ENCODE data around the gene TSPAN5. TPM values are rescaled to one million over a fixed set of nuclear protein-coding genes. Genes with fewer than 3 reads are reported as not detected.

Gene TSPAN5
- total and polyA plus RNA-seq, 4 experiments from 2014 or later = 16.8 to 40.4 (median 25.7) TPM

DNA sequence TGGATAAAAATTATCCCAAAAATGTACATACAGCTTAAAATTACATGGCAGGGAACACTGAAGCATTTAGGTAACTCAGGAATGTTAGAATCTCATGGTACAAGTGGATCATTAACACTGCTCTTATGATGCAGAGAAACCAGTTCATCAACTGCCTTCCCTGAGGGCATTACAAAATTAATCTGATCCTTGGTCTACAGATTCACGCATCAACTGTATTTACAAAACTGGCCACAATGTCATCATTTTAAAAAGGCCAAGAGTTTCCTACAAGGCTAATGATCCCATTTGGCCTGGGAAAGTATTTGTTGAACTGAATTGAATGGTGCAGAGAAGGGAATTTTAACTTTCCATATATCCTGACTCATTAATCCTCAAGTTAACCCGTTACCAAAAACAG lies 84.6 kb downstream of the TSPAN5 start:
- Mint-ChIP-seq H3K27ac (peak overlapping the region in 1 of 7 donors; percentile 2), H3K4me1 (peaks cover 21 to 42% (median 30%) of the 10 kb centered on the region in 4 donors), H3K9me3 (no peaks in the 10 kb centered on the region), H3K4me3 (no peak overlapping the region), H3K27me3 (no peaks in the 10 kb centered on the region), H3K36me3 (peaks cover 17 to 23% of the 10 kb centered on the region in 2 donors)
- H3K9me3 ChIP-seq (ENCODE audit: control insufficient read depth in 1 of 2, low read length in 2 of 2) = no peaks in the 10 kb centered on the region
- no peaks in the 10 kb centered on the region for H3K36me3 ChIP-seq (ENCODE audit: insufficient read depth, low read length)
- H3K4me1 ChIP-seq (ENCODE audit: insufficient read depth, low read length) = peaks cover 5% of the 10 kb centered on the region
- ChIA-PET POLR2A (ENCODE audit: partially characterized antibody) (no interaction called here), CTCF (ENCODE audit: partially characterized antibody) (no interaction called here)
- DNase-seq = no peak
- no peak overlapping the region for H3K4me3 ChIP-seq (ENCODE audit: low read length in 2 of 2)
- H3K27me3 ChIP-seq (ENCODE audit: insufficient read depth, low read length) = no peaks in the 10 kb centered on the region
- H3K27ac ChIP-seq (ENCODE audit: low read depth, low read length) = no peak overlapping the region
- intact Hi-C loops (cut with micrococcal nuclease) = no loop called here

DNA sequence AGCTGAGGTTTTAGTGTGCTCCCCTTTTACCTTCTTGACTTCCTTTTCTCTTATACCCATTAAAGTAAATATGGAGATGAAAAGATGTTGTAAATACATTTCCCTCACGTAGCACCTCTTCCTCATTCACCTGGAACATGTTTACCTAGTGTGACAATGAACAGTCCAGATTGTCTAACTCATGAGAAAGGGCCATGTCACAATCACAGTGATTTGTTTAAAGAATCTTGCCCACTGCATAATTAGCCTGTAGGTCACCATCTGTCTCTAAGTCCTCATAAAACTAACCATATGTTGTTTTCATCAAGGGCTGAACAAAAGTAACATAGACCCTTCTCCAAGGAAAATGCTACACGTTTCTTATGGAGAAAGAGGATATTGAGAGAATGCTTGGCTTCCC lies 85.7 kb downstream of the TSPAN5 start:
- Mint-ChIP-seq H3K4me3 (no peak overlapping the region), H3K9me3 (no peaks in the 10 kb centered on the region), H3K4me1 (peaks cover 12 to 33% (median 25%) of the 10 kb centered on the region in 4 donors), H3K27ac (peak overlapping the region in 1 of 7 donors; percentile 28), H3K36me3 (peaks cover 17 to 23% of the 10 kb centered on the region in 2 donors), H3K27me3 (no peaks in the 10 kb centered on the region)
- ChIA-PET POLR2A (ENCODE audit: partially characterized antibody) (no interaction called here), CTCF (ENCODE audit: partially characterized antibody) (no interaction called here)
- no peak for DNase-seq
- Histone ChIP-seq H3K4me3 (ENCODE audit: low read length in 2 of 2) (no peak overlapping the region), H3K27ac (ENCODE audit: low read depth, low read length) (no peak overlapping the region), H3K9me3 (ENCODE audit: control insufficient read depth in 1 of 2, low read length in 2 of 2) (no peaks in the 10 kb centered on the region), H3K4me1 (ENCODE audit: insufficient read depth, low read length) (no peaks in the 10 kb centered on the region), H3K36me3 (ENCODE audit: insufficient read depth, low read length) (no peaks in the 10 kb centered on the region), H3K27me3 (ENCODE audit: insufficient read depth, low read length) (no peaks in the 10 kb centered on the region)
- intact Hi-C loops (cut with micrococcal nuclease) = no loop called here

DNA sequence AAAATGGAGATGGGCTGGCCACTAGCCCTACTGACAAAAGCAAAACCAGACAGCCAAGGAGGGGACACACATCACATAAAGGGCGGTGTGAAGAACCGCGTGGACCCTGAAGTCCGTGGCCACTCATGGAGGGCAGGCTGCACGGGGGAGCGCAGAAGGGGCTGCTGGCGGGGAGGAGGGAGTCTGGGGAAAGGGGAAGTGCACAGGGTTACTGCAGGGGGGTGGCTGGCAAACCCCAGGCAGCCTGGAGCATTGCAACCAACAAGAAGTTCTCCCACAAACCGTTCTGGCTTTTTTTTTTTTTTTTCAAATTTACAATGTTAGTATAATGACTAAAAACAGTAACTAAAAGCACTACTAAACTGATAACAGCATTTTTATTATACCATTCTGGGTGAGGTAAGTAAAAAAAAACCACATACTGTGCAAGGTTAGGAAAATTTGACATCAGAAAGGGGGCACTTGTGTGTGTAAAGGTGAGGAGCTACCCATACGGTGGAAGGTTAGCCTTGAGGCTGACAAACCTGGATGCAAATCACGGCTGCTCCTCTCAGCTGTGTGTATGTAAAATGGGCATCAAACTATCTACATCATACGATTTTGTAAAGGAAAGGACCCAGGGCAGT lies 87.1 kb downstream of the TSPAN5 start:
- POLR2A ChIA-PET (ENCODE audit: partially characterized antibody) = no interaction called here
- peaks cover 14 to 35% (median 23%) of the 10 kb centered on the region in 4 donors for H3K4me1 Mint-ChIP-seq

DNA sequence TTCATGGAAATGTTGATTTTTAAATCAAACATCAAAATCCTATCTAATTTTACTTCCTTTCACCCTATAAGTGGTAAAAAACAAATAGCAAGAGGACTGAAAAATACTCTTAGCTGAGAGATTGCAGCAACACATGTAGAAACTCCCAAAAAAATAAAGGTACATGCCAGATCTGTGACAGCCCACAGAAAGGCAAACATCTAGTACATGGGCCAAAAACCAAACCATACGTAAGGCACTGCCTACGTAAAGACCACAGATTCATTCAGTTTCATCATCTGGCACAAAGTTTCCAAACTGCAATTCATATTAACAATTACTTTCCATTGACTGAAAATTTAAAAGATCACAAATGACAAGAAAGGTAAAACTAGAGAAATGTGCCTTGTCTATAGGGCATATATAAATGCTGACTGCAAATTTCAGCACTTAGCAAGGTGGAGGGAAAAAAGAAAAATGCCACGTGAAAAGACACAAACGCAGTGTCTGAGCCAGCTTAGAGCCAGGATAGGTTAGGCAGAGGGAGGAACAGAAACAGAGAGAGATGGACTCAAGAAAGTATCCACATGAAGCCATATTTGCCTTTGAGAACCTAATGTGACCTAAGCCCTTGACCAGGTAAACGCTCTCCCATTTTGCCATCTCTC lies 88.1 kb downstream of the TSPAN5 start:
- Mint-ChIP-seq H3K36me3 (peaks cover 17 to 20% of the 10 kb centered on the region in 2 donors), H3K27me3 (no peaks in the 10 kb centered on the region), H3K9me3 (no peaks in the 10 kb centered on the region), H3K4me1 (peaks cover 18 to 40% (median 27%) of the 10 kb centered on the region in 4 donors), H3K4me3 (no peak overlapping the region), H3K27ac (peak overlapping the region in 2 of 7 donors; percentile 54 to 62)
- intact Hi-C loops (cut with micrococcal nuclease) = no loop called here
- Histone ChIP-seq H3K27me3 (ENCODE audit: insufficient read depth, low read length) (no peaks in the 10 kb centered on the region), H3K9me3 (ENCODE audit: control insufficient read depth in 1 of 2, low read length in 2 of 2) (no peaks in the 10 kb centered on the region), H3K36me3 (ENCODE audit: insufficient read depth, low read length) (no peaks in the 10 kb centered on the region), H3K4me3 (ENCODE audit: low read length in 2 of 2) (no peak overlapping the region), H3K4me1 (ENCODE audit: insufficient read depth, low read length) (no peaks in the 10 kb centered on the region), H3K27ac (ENCODE audit: low read depth, low read length) (no peak overlapping the region)
- ChIA-PET CTCF (ENCODE audit: partially characterized antibody) (no interaction called here), POLR2A (ENCODE audit: partially characterized antibody) (no interaction called here)
- no peak for DNase-seq

More for the DNA sequence above, 87.1 kb downstream of the TSPAN5 start:
- Histone ChIP-seq H3K36me3 (ENCODE audit: insufficient read depth, low read length) (no peaks in the 10 kb centered on the region), H3K27ac (ENCODE audit: low read depth, low read length) (no peak overlapping the region), H3K4me3 (ENCODE audit: low read length in 2 of 2) (no peak overlapping the region), H3K27me3 (ENCODE audit: insufficient read depth, low read length) (no peaks in the 10 kb centered on the region), H3K4me1 (ENCODE audit: insufficient read depth, low read length) (no peaks in the 10 kb centered on the region), H3K9me3 (ENCODE audit: control insufficient read depth in 1 of 2, low read length in 2 of 2) (no peaks in the 10 kb centered on the region)
- Mint-ChIP-seq H3K36me3 (peaks cover 17 to 23% of the 10 kb centered on the region in 2 donors), H3K4me3 (no peak overlapping the region), H3K27ac (peak overlapping the region in 1 of 7 donors; percentile 9), H3K27me3 (no peaks in the 10 kb centered on the region), H3K9me3 (no peaks in the 10 kb centered on the region)
- CTCF ChIA-PET (ENCODE audit: partially characterized antibody) = interaction anchor here (1.5 kb wide), 1 partner anchor 11 kb away, joined by 3 read pairs; no protein-coding TSS in a partner anchor
- intact Hi-C loops (cut with micrococcal nuclease) = no loop called here
- DNase-seq = no peak

DNA sequence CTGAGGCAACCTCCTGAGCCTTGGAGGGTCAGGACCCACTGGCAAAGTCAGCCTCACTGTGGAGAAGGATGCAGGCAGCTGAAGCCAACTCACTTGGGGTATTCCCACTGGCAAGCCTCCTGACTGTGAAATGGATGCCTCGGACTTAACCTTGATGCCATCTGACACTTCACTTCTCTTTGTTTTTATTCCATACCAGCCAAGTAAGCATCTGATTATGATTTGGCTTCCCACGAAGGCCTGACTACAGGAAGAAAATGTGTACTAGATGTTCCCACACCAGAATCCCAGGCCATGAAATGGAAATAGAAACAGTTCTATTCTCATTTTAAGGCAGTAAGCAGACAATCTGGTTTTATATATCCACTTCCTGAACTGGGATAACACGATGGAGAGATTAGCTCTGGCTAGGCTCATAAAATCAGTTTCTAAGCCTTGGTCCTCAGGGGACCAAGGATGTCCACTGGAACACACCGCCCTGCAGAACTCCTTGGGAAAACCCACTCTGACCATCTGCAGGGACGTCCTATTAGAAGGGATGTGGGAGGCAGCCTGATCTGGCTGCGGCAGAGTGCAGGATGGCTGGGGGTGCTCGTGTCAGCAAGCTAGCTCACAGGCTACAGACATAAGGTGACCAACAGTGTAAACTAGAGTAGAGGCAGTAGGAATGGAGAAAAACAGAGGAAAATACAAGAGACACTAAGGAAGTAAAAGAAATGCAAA lies 89.3 kb downstream of the TSPAN5 start:
- Histone ChIP-seq H3K9me3 (ENCODE audit: control insufficient read depth in 1 of 2, low read length in 2 of 2) (no peaks in the 10 kb centered on the region), H3K36me3 (ENCODE audit: insufficient read depth, low read length) (no peaks in the 10 kb centered on the region), H3K27me3 (ENCODE audit: insufficient read depth, low read length) (no peaks in the 10 kb centered on the region), H3K4me1 (ENCODE audit: insufficient read depth, low read length) (no peaks in the 10 kb centered on the region), H3K4me3 (ENCODE audit: low read length in 2 of 2) (no peak overlapping the region), H3K27ac (ENCODE audit: low read depth, low read length) (no peak overlapping the region)
- intact Hi-C loops (cut with micrococcal nuclease) = no loop called here
- Mint-ChIP-seq H3K36me3 (peaks cover 8 to 11% of the 10 kb centered on the region in 2 donors), H3K4me1 (peaks cover 18 to 41% (median 28%) of the 10 kb centered on the region in 4 donors), H3K27ac (peak overlapping the region in 4 of 7 donors; percentile 19 to 62 (median 30)), H3K4me3 (no peak overlapping the region), H3K9me3 (no peaks in the 10 kb centered on the region), H3K27me3 (no peaks in the 10 kb centered on the region)
- POLR2A ChIA-PET (ENCODE audit: partially characterized antibody) = no interaction called here
- DNase-seq = no peak
- CTCF ChIA-PET (ENCODE audit: partially characterized antibody) = no interaction called here

DNA sequence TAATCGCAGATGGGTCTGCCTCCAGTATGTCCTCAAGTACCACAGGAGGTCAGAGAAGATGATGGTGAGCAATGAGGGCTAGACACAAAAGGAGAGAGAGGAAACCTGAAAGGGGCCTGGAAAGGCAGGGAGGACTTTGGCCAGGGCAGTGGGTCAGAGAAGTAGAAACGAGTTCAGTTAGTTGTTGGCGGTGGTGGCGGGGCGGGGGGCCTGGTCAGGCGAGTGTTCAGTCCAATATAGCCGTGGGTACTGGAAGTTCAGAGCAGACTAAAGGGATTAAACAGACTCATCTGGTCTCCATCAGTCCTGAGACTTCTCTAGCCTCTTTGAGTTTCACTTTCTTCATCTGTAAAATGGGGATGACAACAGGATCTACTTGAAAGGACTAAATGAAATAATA lies 90.8 kb downstream of the TSPAN5 start:
- H3K27ac ChIP-seq (ENCODE audit: low read depth, low read length) = no peak overlapping the region
- Mint-ChIP-seq H3K27ac (peak overlapping the region in 2 of 7 donors; percentile 22 to 63), H3K9me3 (no peaks in the 10 kb centered on the region), H3K36me3 (peaks cover 4 to 6% of the 10 kb centered on the region in 2 donors), H3K4me1 (peaks cover 19 to 42% (median 31%) of the 10 kb centered on the region in 4 donors), H3K27me3 (no peaks in the 10 kb centered on the region), H3K4me3 (no peak overlapping the region)
- no peaks in the 10 kb centered on the region for H3K27me3 ChIP-seq (ENCODE audit: insufficient read depth, low read length)
- no peak for DNase-seq
- H3K4me3 ChIP-seq (ENCODE audit: low read length in 2 of 2) = no peak overlapping the region
- no peaks in the 10 kb centered on the region for H3K36me3 ChIP-seq (ENCODE audit: insufficient read depth, low read length)
- CTCF ChIA-PET (ENCODE audit: partially characterized antibody) = interaction anchor here (1.4 kb wide), 1 partner anchor 100 kb away, joined by 4 read pairs; no protein-coding TSS in a partner anchor
- H3K9me3 ChIP-seq (ENCODE audit: control insufficient read depth in 1 of 2, low read length in 2 of 2) = no peaks in the 10 kb centered on the region
- no peaks in the 10 kb centered on the region for H3K4me1 ChIP-seq (ENCODE audit: insufficient read depth, low read length)
- intact Hi-C loops (cut with micrococcal nuclease) = no loop called here
- POLR2A ChIA-PET (ENCODE audit: partially characterized antibody) = no interaction called here

DNA sequence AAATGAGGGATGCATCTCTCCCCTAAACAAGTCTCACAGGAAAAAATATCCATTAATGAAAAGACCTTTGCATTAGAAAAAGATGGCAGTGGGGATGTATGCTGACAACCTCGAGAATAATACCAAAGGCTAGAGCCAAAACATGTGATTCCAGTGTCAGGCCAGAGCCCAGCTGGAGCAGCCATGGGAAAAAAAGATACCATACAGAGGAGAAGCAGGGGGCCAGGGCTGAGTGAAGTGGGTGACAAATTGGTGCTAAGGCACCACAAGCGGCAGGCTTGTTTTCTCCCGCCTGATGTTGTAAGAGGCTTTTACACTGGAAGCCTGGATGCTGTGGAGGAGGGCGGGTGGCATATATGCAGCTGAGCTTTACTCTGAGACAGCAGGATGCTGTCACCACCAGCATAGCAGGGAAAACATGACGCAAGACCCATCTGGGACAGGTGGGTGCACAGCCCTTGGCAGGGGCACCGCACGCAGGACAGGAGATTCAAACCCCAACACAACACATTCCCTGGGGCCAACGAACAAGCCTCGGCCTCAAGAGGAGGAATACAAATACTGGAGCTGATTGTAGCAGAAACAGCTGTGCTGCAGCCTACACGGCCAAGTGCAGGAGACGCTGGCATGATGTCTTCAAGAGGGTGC lies 91.9 kb downstream of the TSPAN5 start:
- no peaks in the 10 kb centered on the region for H3K4me1 ChIP-seq (ENCODE audit: insufficient read depth, low read length)
- no peaks in the 10 kb centered on the region for H3K36me3 ChIP-seq (ENCODE audit: insufficient read depth, low read length)
- H3K4me3 ChIP-seq (ENCODE audit: low read length in 2 of 2) = no peak overlapping the region
- intact Hi-C loops (cut with micrococcal nuclease) = no loop called here
- peaks cover 2 to 13% of the 10 kb centered on the region in 2 donors for H3K36me3 Mint-ChIP-seq
- H3K4me1 Mint-ChIP-seq = peaks cover 21 to 43% (median 32%) of the 10 kb centered on the region in 4 donors
- H3K9me3 ChIP-seq (ENCODE audit: control insufficient read depth in 1 of 2, low read length in 2 of 2) = no peaks in the 10 kb centered on the region
- CTCF ChIA-PET (ENCODE audit: partially characterized antibody) = no interaction called here
- POLR2A ChIA-PET (ENCODE audit: partially characterized antibody) = interaction anchor here (0.6 kb wide), 1 partner anchor 13 kb away, joined by 3 read pairs; no protein-coding TSS in a partner anchor
- H3K27me3 ChIP-seq (ENCODE audit: insufficient read depth, low read length) = no peaks in the 10 kb centered on the region
- H3K4me3 Mint-ChIP-seq = no peak overlapping the region
- H3K27me3 Mint-ChIP-seq = no peaks in the 10 kb centered on the region
- no peak for DNase-seq
- H3K27ac ChIP-seq (ENCODE audit: low read depth, low read length) = no peak overlapping the region
- peak overlapping the region in 2 of 7 donors; percentile 38 to 67 for H3K27ac Mint-ChIP-seq
- H3K9me3 Mint-ChIP-seq = no peaks in the 10 kb centered on the region
